AG09319 (cell line): ENCODE measurements around the gene B3GNT3.
"Not testable (repeated sequence)": the region's sequence is repeated elsewhere in the genome, so short reads cannot be mapped to it uniquely, and the experiment has no call there.

Experiments
- DNase-seq: peaks from one replicate; pipeline ENCODE4 v3.0.0-alpha.2; 2010; ENCODE audit warnings: low read depth; ENCODE audit errors: extremely low read depth
- CTCF ChIP-seq: IDR thresholded peaks from 2 replicates; pipeline ENCODE4 v1.5.1; 2011; ENCODE audit warnings: low read depth, mild to moderate bottlenecking, inconsistent platforms, low read length, moderate library complexity

Gene B3GNT3

DNA sequence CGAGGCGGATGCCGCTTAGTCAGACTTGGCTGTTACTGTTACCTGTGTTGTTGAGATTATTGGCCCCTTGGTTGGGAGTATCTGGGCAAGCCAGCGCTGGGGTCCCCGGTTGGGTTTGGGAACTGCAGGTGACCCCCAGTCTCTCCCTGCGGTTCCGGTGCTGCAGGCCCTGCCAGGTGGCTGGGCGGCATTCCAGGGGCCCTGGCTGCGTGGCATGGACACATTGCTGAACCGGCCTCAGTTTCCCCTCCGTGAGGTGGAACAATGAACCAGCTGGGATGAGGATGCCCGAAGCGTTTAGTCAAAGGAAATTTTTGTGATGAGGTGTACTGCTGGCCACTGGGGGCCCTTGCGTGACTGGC, 538 bp downstream of the B3GNT3 start:
- TF ChIP-seq CTCF: no peak
- no peak for DNase-seq

- no peak for DNase-seq
- no peak for TF ChIP-seq CTCF
These were observed 1.3 kb downstream of the B3GNT3 start for GRCh38 chr19:17796013-17796837.

DNA sequence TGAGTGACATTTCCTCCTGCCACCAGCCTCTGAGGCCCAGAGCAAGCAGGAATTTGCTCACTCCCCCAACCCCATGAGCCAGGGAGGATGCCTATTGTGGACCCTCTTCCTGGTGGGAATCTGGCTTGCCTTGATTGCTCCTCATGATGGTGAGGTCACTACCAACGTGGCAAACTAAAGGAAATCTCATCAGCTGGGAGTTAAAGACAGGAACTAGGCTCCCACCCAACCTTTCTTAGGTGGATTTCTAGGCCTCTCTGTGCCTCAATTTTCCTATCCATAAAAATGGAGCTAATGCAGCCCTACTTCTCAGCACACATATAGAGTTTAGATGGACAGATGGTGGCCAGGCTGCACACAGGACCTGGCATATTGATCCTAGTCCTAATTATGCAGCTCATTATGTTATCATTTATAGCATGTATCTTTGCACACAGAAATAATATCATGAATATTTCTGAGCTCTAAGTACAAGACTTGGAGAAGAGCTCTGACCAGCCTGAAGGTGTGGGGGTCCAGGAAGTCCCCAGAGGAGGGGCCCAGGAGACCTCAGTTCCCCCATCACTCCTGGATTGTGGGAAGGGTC, 2.0 kb downstream of the B3GNT3 start:
- no peak for TF ChIP-seq CTCF
- DNase-seq: no peak

DNA sequence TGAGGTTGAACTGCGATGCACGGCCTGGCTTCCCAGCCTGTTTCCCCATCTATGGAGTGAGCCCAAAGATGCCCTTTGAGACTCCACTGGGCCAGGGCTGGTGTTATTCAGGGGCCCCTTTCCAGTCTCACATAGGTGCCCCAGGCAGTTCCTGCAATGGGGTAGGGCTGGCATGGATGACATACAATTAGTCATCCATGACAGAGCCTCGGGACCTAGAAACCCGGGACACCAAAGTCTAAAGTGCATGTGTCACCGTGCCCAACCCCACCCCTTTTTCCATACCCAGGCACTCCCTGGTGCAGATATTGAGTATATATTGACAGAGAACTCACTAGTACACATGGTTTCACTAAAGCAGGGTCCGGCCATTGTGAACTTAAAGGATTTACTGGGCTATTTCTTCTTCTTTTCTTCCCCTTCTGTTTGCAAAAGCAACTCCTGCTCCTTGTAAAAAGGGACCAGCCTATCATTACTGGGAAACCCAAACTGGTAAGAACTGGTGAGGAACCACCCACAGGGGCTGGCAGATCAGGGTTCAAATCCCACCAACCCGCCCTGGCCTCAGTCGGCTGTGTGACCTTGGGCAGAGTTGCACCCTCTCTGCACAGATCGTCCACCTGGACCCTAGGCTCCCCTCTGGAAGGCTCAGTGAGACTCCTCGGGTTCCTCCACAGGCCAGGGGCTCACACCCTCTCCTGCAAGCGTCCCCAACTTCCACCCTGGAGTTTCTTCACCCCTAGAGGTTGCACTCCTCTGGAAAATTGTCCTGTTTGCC, 2.7 kb downstream of the B3GNT3 start:
- TF ChIP-seq CTCF: no peak
- no peak for DNase-seq

- not testable (repeated sequence) for DNase-seq
These were observed 3.7 kb downstream of the B3GNT3 start for GRCh38 chr19:17798599-17798998.

DNA sequence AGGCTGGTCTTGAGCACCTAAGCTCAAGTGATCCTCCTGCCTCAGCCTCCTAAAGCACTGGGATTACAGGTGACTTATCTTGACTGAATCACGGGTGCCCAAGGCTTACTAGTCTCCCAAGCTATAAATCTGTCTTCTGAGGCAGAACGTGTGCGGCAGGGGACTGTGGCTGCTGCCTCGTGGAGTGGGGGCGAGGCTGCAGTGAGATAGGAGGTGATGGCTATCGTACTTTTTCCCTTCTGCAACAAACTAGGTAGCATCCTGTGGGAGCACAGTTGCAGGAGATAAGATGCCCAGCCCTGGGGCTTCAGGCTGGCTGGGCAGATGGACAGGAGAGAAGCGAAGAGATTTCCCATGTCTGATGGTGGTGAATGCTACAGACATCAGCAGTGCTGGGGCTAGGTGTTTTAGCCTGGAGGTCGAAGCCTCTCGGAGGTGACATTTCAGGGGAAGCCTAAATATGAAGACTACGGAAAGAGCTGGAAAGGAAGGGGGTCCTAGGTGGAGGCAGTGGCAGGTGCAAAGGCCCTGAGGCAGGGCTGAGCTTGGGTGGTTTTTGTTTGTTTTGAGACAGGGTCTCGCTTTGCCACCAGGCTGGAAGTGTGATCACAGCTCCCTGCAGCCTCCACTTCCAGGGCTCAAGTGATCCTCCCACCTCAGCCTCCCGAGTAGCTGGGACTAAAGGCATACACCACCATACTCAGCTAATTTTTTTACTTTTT, 7.4 kb downstream of the B3GNT3 start:
- no peak for TF ChIP-seq CTCF
- DNase-seq: no peak

GRCh38 chr19:17803264-17803896, 8.4 kb downstream of the B3GNT3 start:
- no peak for DNase-seq

More at GRCh38 chr19:17803264-17803896, 8.4 kb downstream of the B3GNT3 start:
- no peak for TF ChIP-seq CTCF
